PC-3 (cell line): Measurements from ENCODE around the gene KRTAP5-5. TPM values are rescaled to one million over a fixed set of nuclear protein-coding genes. Genes with fewer than 3 reads are reported as not detected.

Experiments
- ATAC-seq: fragments of 200-7000 bp; cut with Tn5 transposase; 2 replicates; pipeline ENCODE4 v1.9.1; 2020; ENCODE audit warnings: mild to moderate bottlenecking, moderate library complexity
- BruUV-seq: library from RNA; stranded (reverse); fragments of 400-500 nt; replicated peaks from 2 replicates; lab custom pipeline; 2021; lab: Mats Ljungman, UMichigan
- CTCF ChIA-PET: fragments of 300-600 bp; sonication (Branson Sonifier 250); formaldehyde crosslinking; loops from one replicate; lab custom pipeline; 2022; ENCODE audit warnings: antibody characterized with exemption; lab: Charles Lee
- POLR2A ChIA-PET: fragments of 300-600 bp; sonication (Branson Sonifier 250); formaldehyde crosslinking; loops from one replicate; lab custom pipeline; 2022; ENCODE audit warnings: antibody characterized with exemption; ENCODE audit not compliant: unreplicated experiment; lab: Charles Lee
- DNase-seq: peaks from one replicate; pipeline ENCODE4 v3.0.0-alpha.2; 2015
- H2AFZ ChIP-seq: fragments of 300-600 bp; sonication (generic); 2 replicates; pipeline ENCODE4 v1.6.0; 2016; ENCODE audit warnings: antibody characterized with exemption, low read length
- H3F3A ChIP-seq: fragments of 300-600 bp; sonication (generic); one replicate; pipeline ENCODE4 v1.6.0; 2017; ENCODE audit warnings: antibody characterized with exemption, low read length, control low read depth, mild to moderate bottlenecking; ENCODE audit not compliant: unreplicated experiment
- H3K27ac ChIP-seq: fragments of 300-600 bp; sonication (generic); 2 replicates; pipeline ENCODE4 v1.5.1; 2016; ENCODE audit warnings: mild to moderate bottlenecking, low read length
- H3K27me3 ChIP-seq: fragments of 300-600 bp; sonication (generic); 2 replicates; pipeline ENCODE4 v1.6.1; 2016; ENCODE audit warnings: low read length, mixed read lengths
- H3K36me3 ChIP-seq: fragments of 300-600 bp; sonication (generic); 2 replicates; pipeline ENCODE4 v1.6.1; 2016; ENCODE audit warnings: low read depth, mixed run types, low read length, mixed read lengths
- H3K4me1 ChIP-seq: fragments of 300-600 bp; sonication (generic); 2 replicates; pipeline ENCODE4 v1.5.1; 2016; ENCODE audit warnings: low read length; ENCODE audit not compliant: insufficient read depth
- H3K4me2 ChIP-seq: fragments of 300-600 bp; sonication (generic); 2 replicates; pipeline ENCODE4 v1.6.0; 2016; ENCODE audit warnings: low read length
- H3K4me3 ChIP-seq: fragments of 300-600 bp; sonication (generic); 2 replicates; pipeline ENCODE4 v1.5.1; 2016; ENCODE audit warnings: mild to moderate bottlenecking, low read length, mixed read lengths
- H3K79me2 ChIP-seq: fragments of 300-600 bp; sonication (generic); 2 replicates; pipeline ENCODE4 v1.6.1; 2017; ENCODE audit warnings: low read length, mixed read lengths
- H3K9ac ChIP-seq: fragments of 300-600 bp; sonication (generic); 2 replicates; pipeline ENCODE4 v1.6.0; 2016; ENCODE audit warnings: mild to moderate bottlenecking, low read length
- H3K9me2 ChIP-seq: fragments of 300-600 bp; sonication (generic); replicated peaks from 2 replicates; pipeline ENCODE4 v1.6.1; 2016; ENCODE audit warnings: mixed run types, low read length, mixed read lengths
- H3K9me3 ChIP-seq: fragments of 300-600 bp; sonication (generic); 2 replicates; pipeline ENCODE4 v1.6.1; 2016; ENCODE audit warnings: low read length, mixed read lengths
- H4K20me1 ChIP-seq: fragments of 300-600 bp; sonication (generic); 2 replicates; pipeline ENCODE4 v1.6.1; 2016; ENCODE audit warnings: low read length, mixed read lengths
- CTCF ChIP-seq: fragments of 300-600 bp; sonication (generic); conservative IDR thresholded peaks from 2 replicates; pipeline ENCODE4 v1.5.1; 2017; ENCODE audit warnings: antibody characterized with exemption, low read depth, mild to moderate bottlenecking, low read length
- EZH2 ChIP-seq: fragments of 300-600 bp; sonication (generic); IDR thresholded peaks from one replicate; pipeline ENCODE4 v1.6.1; 2017; ENCODE audit warnings: antibody characterized with exemption, mild to moderate bottlenecking, low read length; ENCODE audit not compliant: unreplicated experiment
- EZH2phosphoT487 ChIP-seq: fragments of 300-600 bp; sonication (generic); IDR thresholded peaks from 2 replicates; pipeline ENCODE4 v1.6.1; 2018; ENCODE audit warnings: mild to moderate bottlenecking, antibody characterized with exemption, low read length, borderline replicate concordance
- intact Hi-C: fragments of 100-400 bp; cut with micrococcal nuclease; formaldehyde crosslinking; loops from 2 replicates; pipeline ENCODE4 v1.9.0; 2023
- total RNA-seq: library from RNA; depleted of rRNA; stranded (reverse); fragments of >200 nt; gene quantifications from 2 replicates; pipeline ENCODE4 v1.2.3, GENCODE V29; 2014

KRTAP5-5 gene
- total RNA-seq, 1 experiment from 2014 or later, result not detected

GRCh38 chr11:1623716-1624115 is 5.9 kb upstream of the KRTAP5-5 start:
- BruUV-seq, result no TSS peak
- ChIA-PET POLR2A (no interaction called here), CTCF (no interaction called here)

GRCh38 chr11:1624621-1625020 is 5.0 kb upstream of the KRTAP5-5 start:
- intact Hi-C loops, result no loop called here
- H3K9ac ChIP-seq, result no peak overlapping the region
- DNase-seq (no peak), ATAC-seq (no peak)
- BruUV-seq, result no TSS peak
- H3K9me3 ChIP-seq, result no peaks in the 10 kb centered on the region
- H3K4me3 ChIP-seq, result no peak overlapping the region
- no peaks in the 10 kb centered on the region for H4K20me1 ChIP-seq
- H2AFZ ChIP-seq, result no peak overlapping the region
- no peak overlapping the region for H3K4me2 ChIP-seq
- no peak for TF ChIP-seq CTCF
- no peak for TF ChIP-seq EZH2
- TF ChIP-seq EZH2phosphoT487, result no peak
- H3K27me3 ChIP-seq, result peaks cover 17% of the 10 kb centered on the region; the same call in 1 of the 2 replicates
- no peaks in the 10 kb centered on the region for H3K4me1 ChIP-seq
- no peaks in the 10 kb centered on the region for H3F3A ChIP-seq
- POLR2A ChIA-PET, result no interaction called here
- no peaks in the 10 kb centered on the region for H3K79me2 ChIP-seq
- no peaks in the 10 kb centered on the region for H3K9me2 ChIP-seq
- CTCF ChIA-PET, result no interaction called here
- no peak overlapping the region for H3K27ac ChIP-seq
- H3K36me3 ChIP-seq, result no peaks in the 10 kb centered on the region

More at GRCh38 chr11:1623716-1624115, 5.9 kb upstream of the KRTAP5-5 start:
- intact Hi-C loops, result no loop called here
- Histone ChIP-seq H3K36me3 (no peaks in the 10 kb centered on the region), H3K4me2 (no peak overlapping the region), H3F3A (no peaks in the 10 kb centered on the region), H3K4me1 (no peaks in the 10 kb centered on the region), H3K9me3 (no peaks in the 10 kb centered on the region), H4K20me1 (no peaks in the 10 kb centered on the region), H3K9ac (no peak overlapping the region), H3K4me3 (no peak overlapping the region), H3K79me2 (no peaks in the 10 kb centered on the region), H3K27ac (no peak overlapping the region), H3K9me2 (no peaks in the 10 kb centered on the region), H3K27me3 (peaks cover 17% of the 10 kb centered on the region; the same call in 1 of the 2 replicates), H2AFZ (no peak overlapping the region)
- TF ChIP-seq EZH2phosphoT487 (no peak), CTCF (no peak), EZH2 (no peak)
- DNase-seq, result no peak
- no peak for ATAC-seq

- H3K9me3 ChIP-seq, result no peaks in the 10 kb centered on the region
- TF ChIP-seq CTCF (no peak), EZH2phosphoT487 (no peak), EZH2 (no peak)
- no peak overlapping the region for H3K4me3 ChIP-seq
- peaks cover 17% of the 10 kb centered on the region; the same call in 1 of the 2 replicates for H3K27me3 ChIP-seq
- ATAC-seq, result no peak
- no peaks in the 10 kb centered on the region for H3F3A ChIP-seq
- no peak overlapping the region for H3K9ac ChIP-seq
- no peaks in the 10 kb centered on the region for H3K4me1 ChIP-seq
- no peak overlapping the region for H3K27ac ChIP-seq
- no peaks in the 10 kb centered on the region for H3K36me3 ChIP-seq
- H3K9me2 ChIP-seq, result no peaks in the 10 kb centered on the region
- H4K20me1 ChIP-seq, result no peaks in the 10 kb centered on the region
- DNase-seq, result no peak
- POLR2A ChIA-PET, result no interaction called here
- CTCF ChIA-PET, result no interaction called here
- no peaks in the 10 kb centered on the region for H3K79me2 ChIP-seq
- H2AFZ ChIP-seq, result no peak overlapping the region
- no peak overlapping the region for H3K4me2 ChIP-seq
- intact Hi-C loops, result no loop called here
- BruUV-seq, result no TSS peak
Measured at GRCh38 chr11:1625541-1625940, 4.0 kb upstream of the KRTAP5-5 start.
